HG03139 (cell line): ENCODE data around the gene VPS26B.

Experiments
- ATAC-seq: cut with Tn5 transposase; IDR thresholded peaks from one replicate; pipeline ENCODE4 v1.9.1; 2021; ENCODE audit not compliant: unreplicated experiment

Gene VPS26B

GRCh38 chr11:134257101-134257500 is 32.6 kb downstream of the VPS26B start:
- ATAC-seq: no peak

GRCh38 chr11:134258577-134258976 is 34.1 kb downstream of the VPS26B start:
- no peak for ATAC-seq

GRCh38 chr11:134260503-134260902 is 36.0 kb downstream of the VPS26B start:
- ATAC-seq: no peak

DNA sequence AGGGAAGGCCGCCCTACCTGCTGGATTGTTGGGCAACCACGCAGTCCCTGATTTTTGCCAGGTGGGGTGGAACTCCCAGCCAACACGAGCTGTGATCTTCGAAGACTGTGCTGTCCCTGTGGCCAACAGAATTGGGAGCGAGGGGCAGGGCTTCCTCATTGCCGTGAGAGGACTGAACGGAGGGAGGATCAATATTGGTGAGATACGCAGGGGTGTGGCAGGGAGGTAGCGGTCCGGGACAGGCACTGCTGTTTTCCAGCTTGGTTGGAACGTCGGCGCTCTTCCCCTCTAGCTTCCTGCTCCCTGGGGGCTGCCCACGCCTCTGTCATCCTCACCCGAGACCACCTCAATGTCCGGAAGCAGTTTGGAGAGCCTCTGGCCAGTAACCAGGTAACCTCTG is 36.5 kb downstream of the VPS26B start:
- no peak for ATAC-seq

- ATAC-seq: no peak
These were observed 37.4 kb downstream of the VPS26B start for GRCh38 chr11:134261626-134262488.

- ATAC-seq: no peak
These were observed 40.7 kb downstream of the VPS26B start for GRCh38 chr11:134264966-134265764.

DNA sequence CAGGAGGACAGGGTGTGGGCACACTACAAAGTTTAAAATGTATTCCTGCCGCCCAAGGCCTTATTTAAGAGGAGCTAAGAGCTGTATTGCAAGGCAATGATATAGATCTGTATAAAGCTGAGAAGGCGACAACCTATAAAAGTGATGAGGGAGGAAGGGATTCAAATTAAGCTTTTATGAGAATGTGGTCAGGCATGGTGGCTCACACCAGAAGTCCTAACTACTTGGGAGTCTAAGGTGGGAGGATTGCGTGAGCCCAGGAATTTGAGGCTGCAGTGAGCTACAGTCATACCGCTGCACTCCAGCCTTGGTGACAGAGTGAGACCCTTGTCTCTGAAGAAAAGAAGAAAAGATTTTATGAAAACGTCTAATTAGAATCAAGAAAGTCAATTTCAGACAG is 42.0 kb downstream of the VPS26B start:
- no peak for ATAC-seq

DNA sequence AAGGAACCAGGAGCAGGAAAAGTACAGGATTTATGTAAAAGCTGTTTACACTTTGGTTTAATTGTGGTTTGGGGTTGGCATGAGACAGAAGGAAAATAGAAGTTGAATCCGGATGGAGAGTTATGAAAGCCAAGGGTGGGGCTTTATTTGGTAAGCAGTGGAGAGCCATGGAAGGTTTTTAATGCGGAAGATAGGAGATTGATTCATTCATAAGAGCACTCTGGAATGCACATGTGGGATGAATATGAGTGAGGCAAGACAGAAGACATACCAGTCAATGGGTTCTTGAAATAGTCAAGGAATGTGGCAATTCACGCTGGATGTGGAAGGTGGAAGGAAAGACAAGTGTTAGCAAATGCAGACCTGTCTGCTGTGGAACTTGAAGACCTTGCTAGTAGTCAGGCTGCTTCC is 42.4 kb downstream of the VPS26B start:
- ATAC-seq: no peak

DNA sequence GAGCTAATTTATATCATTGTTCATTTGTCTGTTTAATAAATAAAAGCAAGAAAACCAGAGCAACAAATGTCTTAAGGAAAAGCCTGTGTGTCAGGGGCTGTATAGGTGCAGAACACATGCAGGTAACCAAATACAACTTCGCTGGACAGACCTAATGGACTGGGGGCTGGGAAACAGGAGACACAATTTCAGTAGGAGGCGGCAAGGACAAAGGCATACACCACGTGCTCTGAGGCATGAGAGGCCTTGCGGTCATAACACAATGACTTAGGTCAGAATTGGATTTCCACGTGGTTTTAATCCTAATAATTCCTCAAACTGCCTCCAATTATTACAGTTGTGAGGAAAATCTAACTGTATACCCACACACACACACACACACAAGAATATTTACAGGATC is 43.0 kb downstream of the VPS26B start:
- no peak for ATAC-seq

GRCh38 chr11:134267966-134268365 is 43.5 kb downstream of the VPS26B start:
- no peak for ATAC-seq

GRCh38 chr11:134270250-134270714 is 45.8 kb downstream of the VPS26B start:
- no peak for ATAC-seq

DNA sequence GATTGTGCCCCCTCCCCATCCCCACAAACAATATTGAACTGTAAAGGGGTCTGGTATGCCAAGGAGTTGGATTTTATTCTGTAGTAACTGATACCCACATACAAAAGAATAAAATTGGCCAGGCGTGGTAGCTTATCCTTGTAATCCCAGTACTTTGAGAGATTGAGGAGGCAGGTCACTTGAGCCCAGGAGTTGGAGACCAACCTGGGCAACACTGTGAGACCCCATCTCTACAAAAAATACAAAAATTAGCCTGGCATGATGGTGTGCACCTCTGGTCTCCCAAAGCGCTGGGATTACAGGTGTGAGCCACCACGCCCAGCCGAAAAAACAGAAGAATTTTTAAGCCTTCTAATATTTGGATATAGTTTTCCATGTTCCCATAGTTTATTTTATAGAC is 47.5 kb downstream of the VPS26B start:
- ATAC-seq: no peak

- ATAC-seq: no peak
These were observed 48.2 kb downstream of the VPS26B start for GRCh38 chr11:134272381-134273316.

GRCh38 chr11:134273317-134273712 is 48.8 kb downstream of the VPS26B start:
- no peak for ATAC-seq

DNA sequence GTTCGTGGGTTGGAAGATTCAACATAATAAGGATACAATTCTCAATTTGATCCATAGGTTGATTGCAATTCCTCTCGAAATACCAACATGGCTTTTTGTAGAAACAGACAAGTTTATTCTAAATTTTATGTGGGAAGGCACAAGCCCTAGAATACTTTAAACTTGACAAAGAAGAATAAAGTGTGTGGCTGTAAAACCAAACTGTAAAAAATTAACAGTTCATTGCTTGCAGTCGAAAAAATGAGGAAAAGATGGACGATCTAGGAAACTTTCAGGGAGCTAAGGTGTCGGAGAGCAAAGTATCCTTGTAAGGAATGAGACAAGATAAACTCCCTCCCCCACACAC is 50.7 kb downstream of the VPS26B start:
- ATAC-seq: no peak

DNA sequence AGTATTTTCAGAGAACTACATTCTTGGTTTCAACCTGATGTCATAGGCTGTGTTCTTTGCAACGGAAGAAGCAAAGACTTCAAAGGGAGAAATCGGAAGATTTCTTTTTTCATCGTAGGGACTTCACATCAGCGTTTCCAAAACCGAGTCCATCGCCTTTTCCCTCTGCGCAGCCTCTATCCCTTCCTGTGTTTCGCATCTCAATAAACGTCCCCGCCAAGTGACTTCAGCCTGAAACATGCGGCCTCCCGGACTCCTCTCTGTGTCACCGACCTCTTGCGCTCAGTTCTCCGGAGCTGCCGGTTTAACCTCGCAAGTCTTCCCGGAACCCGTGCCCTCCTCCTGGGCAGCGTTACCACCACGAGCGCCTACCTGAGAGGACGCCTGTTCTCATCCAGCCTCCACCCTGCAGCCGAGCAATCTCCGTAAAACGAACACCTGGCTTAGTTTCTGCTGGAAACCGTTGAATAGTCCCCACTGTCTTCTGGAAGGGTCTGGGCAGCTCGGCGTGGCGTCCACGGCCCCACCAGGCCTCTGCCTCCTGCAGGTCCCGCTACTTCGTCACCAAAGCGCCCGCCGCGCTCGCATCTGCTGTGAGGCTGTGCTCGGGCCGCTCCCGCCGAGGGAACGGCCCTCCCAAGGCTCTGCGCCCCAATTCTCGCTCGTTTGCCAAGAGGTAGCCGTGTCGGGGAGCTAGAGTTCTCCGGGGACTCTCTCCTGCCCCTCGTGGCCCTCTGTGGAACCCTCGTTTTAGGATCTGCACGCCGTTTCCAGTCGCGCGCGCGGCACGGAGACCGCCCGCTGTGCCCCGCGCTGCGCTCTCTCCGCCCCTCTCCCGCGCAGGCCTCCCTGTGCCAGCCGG is 51.3 kb downstream of the VPS26B start, which contains the start of gene GLB1L3:
Gene GLB1L3, plus strand, starts transcription at position 846 of the 862 bp plus-strand sequence. CDS start 362 bp downstream, outside the sequence.
- ATAC-seq: peak; percentile 49

DNA sequence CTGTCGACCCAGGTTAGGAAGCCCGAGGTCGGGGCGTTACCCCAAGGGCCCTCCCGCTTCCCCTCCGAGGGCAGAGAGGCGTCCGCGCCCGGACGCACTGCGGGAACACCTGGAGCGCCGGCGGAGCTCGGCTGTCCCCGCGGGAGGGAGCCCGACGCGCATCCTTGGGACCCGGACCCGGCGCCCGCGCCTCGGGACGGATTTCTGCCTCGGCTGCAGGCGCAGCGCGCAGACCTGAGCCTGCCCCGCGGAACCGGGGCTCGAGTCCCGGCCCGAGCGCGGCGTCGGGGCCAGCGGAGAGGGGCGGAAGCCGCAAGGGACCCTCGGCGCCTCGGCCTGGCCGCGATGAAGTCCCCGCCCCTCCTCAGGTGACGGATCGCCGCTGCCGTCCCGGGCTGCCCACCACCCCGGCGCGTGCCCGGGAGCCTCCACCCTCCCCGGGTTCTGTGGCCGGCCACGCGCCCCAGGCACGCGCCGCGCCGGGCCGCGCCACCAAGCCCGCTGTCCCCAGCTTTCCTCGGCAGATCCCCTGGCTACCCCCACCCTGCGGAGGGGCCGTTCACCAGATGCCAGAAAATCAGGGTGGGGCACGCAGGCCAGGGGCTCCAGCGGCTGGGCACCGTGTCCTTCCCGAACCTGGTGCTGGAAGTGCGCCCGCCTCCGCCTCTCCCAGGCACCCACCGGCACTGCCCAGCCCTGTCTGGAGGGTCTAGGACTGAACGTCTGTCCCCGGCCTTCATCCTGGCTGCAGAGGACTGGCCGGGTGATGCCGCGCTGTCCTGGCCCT is 52.1 kb downstream of the VPS26B start:
- no peak for ATAC-seq

DNA sequence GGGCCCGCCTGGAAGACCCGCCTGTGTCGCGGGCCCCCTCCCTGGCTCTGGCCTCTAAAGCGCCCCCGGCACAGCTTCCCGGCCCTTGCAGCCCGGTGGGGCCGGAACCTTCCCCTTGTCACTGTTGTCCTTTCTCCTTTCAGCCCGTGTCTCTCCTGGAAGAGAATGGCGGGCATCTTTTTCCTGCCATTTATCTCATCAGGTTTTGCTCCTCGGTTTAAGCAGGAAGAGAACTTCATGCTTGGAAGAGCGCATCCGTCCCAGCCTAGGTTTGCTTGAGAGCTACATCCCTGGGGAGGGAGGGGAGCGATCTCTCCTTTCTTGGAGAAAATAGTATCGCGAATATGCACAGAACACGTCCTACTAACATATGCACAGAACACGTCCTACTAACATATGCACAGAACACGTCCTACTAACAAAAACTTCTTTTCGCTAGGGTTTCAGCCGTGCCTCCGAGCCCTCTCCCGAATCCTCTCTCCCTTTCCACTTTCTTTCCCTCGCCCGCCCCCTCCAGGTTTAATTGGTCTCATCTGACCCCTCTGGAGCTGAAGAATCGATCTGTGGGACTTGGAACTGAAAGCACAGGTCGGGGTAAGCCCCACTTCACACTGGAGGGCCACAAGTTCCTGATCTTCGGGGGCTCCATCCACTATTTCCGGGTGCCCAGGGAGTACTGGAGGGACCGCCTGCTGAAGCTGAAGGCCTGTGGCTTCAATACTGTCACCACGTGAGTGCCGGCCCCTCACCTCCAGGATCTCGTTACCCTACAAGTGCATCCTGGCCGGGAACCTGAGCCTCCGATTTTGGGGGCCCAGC is 52.9 kb downstream of the VPS26B start:
- ATAC-seq: no peak
